ENCODE data around the gene NEK6. TPM values are rescaled to one million over a fixed set of nuclear protein-coding genes. Genes with fewer than 3 reads are reported as not detected.

NEK6 gene
- total and polyA plus RNA-seq, 9 of the 15 experiments (the other 6 are each of a cell fraction or from before 2014, with no cell fraction given) = 3.1 to 19.0 (median 8.4) TPM

DNA sequence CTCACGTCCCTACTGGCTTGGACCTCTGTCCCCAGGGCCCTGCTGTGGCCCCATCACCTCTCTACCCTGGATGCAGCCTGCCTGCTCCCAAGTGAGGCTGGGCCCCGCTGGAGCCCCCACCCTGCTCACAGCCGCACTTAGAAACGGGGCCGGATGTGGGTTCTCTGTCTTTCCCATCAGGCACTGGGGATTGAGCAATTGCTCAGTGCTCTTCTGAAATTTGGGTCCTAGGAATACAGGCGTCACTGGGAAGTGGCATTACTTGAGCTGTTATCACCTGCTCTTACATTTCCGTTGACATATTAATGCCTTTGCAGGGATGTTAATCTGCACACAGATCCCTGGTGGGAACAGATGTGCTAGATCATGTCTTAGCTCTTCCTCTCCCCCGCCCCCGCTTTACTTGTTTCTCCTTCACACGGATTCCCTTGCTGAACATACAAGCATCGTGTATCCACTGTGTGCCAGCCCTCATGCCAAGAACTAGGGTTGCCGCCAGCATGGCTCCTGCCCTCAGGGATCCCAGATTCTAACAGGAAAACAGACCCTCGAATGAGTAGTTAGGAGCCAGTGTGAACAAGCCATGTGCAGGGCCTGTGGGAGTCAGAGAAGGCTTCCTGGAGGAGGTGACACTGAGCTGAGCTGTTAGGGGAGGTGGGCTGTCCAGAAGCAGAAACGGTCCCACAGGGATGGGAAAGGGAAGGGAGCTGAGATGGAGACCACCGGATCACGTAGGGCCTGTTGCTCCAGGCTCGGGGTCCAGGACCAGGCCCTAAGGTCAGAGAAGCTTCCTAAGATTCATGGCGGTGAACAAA is 65.1 kb downstream of the NEK6 start (continued):
- no peak for TF ChIP-seq SRF (CRISPR knock-in tag; IDR thresholded peaks at IDR 0.05)
- no peak for TF ChIP-seq ZNF785 (CRISPR knock-in tag; IDR thresholded peaks at IDR 0.05)
- peak; percentile 57 for TF ChIP-seq EGR1 (conservative IDR thresholded peaks at IDR 0.05)
- TF ChIP-seq ZNF263 (CRISPR knock-in tag; IDR thresholded peaks at IDR 0.05; ENCODE audit: borderline replicate concordance) = no peak
- no peak for TF ChIP-seq NFXL1 (CRISPR knock-in tag; IDR thresholded peaks at IDR 0.05)
- TF ChIP-seq ARID2 (IDR thresholded peaks at IDR 0.05) = no peak
- TF ChIP-seq ZC3H4 (CRISPR knock-in tag; IDR thresholded peaks at IDR 0.05; ENCODE audit: borderline replicate concordance) = no peak
- no peak for TF ChIP-seq ZNF41 (CRISPR knock-in tag; conservative IDR thresholded peaks at IDR 0.05)
- TF ChIP-seq, protein P1, sequence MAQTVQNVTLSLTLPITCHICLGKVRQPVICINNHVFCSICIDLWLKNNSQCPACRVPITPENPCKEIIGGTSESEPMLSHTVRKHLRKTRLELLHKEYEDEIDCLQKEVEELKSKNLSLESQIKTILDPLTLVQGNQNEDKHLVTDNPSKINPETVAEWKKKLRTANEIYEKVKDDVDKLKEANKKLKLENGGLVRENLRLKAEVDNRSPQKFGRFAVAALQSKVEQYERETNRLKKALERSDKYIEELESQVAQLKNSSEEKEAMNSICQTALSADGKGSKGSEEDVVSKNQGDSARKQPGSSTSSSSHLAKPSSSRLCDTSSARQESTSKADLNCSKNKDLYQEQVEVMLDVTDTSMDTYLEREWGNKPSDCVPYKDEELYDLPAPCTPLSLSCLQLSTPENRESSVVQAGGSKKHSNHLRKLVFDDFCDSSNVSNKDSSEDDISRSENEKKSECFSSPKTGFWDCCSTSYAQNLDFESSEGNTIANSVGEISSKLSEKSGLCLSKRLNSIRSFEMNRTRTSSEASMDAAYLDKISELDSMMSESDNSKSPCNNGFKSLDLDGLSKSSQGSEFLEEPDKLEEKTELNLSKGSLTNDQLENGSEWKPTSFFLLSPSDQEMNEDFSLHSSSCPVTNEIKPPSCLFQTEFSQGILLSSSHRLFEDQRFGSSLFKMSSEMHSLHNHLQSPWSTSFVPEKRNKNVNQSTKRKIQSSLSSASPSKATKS (CRISPR knock-in tag; IDR thresholded peaks at IDR 0.05) = no peak
- no peak for TF ChIP-seq CBFB (CRISPR knock-in tag; IDR thresholded peaks at IDR 0.05)
- TF ChIP-seq KLF16 (IDR thresholded peaks at IDR 0.05) = peak; percentile 29; the same call in 1 of the 2 replicates
- no peak for TF ChIP-seq ZNF764 (CRISPR knock-in tag; IDR thresholded peaks at IDR 0.05; ENCODE audit: low read depth)
- peak; percentile 75 for TF ChIP-seq EP300 (IDR thresholded peaks at IDR 0.05; ENCODE audit: low read length)
- TF ChIP-seq ZNF444 (CRISPR knock-in tag; IDR thresholded peaks at IDR 0.05) = no peak
- TF ChIP-seq SOX6 (IDR thresholded peaks at IDR 0.05) = no peak
- no peak for TF ChIP-seq HSF4 (CRISPR knock-in tag; IDR thresholded peaks at IDR 0.05; ENCODE audit: borderline replicate concordance)
- TF ChIP-seq, protein P2, sequence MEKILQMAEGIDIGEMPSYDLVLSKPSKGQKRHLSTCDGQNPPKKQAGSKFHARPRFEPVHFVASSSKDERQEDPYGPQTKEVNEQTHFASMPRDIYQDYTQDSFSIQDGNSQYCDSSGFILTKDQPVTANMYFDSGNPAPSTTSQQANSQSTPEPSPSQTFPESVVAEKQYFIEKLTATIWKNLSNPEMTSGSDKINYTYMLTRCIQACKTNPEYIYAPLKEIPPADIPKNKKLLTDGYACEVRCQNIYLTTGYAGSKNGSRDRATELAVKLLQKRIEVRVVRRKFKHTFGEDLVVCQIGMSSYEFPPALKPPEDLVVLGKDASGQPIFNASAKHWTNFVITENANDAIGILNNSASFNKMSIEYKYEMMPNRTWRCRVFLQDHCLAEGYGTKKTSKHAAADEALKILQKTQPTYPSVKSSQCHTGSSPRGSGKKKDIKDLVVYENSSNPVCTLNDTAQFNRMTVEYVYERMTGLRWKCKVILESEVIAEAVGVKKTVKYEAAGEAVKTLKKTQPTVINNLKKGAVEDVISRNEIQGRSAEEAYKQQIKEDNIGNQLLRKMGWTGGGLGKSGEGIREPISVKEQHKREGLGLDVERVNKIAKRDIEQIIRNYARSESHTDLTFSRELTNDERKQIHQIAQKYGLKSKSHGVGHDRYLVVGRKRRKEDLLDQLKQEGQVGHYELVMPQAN (IDR thresholded peaks at IDR 0.05; ENCODE audit: borderline replicate concordance) = no peak
- no peak for TF ChIP-seq IFI16 (CRISPR knock-in tag; IDR thresholded peaks at IDR 0.05)
- TF ChIP-seq, protein P3, sequence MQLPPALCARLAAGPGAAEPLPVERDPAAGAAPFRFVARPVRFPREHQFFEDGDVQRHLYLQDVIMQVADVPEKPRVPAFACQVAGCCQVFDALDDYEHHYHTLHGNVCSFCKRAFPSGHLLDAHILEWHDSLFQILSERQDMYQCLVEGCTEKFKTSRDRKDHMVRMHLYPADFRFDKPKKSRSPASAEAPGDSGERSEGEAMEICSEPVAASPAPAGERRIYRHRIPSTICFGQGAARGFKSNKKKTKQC (CRISPR knock-in tag; IDR thresholded peaks at IDR 0.05) = 0 out of 2 replicates have a peak, but pooled peaks have one; percentile 39
- TF ChIP-seq, protein P4, sequence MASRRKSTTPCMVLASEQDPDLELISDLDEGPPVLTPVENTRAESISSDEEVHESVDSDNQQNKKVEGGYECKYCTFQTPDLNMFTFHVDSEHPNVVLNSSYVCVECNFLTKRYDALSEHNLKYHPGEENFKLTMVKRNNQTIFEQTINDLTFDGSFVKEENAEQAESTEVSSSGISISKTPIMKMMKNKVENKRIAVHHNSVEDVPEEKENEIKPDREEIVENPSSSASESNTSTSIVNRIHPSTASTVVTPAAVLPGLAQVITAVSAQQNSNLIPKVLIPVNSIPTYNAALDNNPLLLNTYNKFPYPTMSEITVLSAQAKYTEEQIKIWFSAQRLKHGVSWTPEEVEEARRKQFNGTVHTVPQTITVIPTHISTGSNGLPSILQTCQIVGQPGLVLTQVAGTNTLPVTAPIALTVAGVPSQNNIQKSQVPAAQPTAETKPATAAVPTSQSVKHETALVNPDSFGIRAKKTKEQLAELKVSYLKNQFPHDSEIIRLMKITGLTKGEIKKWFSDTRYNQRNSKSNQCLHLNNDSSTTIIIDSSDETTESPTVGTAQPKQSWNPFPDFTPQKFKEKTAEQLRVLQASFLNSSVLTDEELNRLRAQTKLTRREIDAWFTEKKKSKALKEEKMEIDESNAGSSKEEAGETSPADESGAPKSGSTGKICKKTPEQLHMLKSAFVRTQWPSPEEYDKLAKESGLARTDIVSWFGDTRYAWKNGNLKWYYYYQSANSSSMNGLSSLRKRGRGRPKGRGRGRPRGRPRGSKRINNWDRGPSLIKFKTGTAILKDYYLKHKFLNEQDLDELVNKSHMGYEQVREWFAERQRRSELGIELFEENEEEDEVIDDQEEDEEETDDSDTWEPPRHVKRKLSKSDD (conservative IDR thresholded peaks at IDR 0.05; ENCODE audit: low read length) = no peak
- TF ChIP-seq XRCC5 (IDR thresholded peaks at IDR 0.05; ENCODE audit: low read depth, low read length) = no peak
- no peak for TF ChIP-seq NR2C2 (CRISPR knock-in tag; IDR thresholded peaks at IDR 0.05)
- no peak; the same call in 1 of the 2 replicates for TF ChIP-seq NR2C2 (tag; IDR thresholded peaks at IDR 0.05)

All from K562 (cell line).